HG02763 (cell line): ENCODE results near the gene DIO3.

ENCODE experiments used
- ATAC-seq: cut with Tn5 transposase; IDR thresholded peaks from one replicate; pipeline ENCODE4 v1.9.1; 2021; ENCODE audit warnings: mild to moderate bottlenecking, moderate library complexity; ENCODE audit not compliant: unreplicated experiment

Gene DIO3

GRCh38 chr14:101579372-101580080 is 18.2 kb downstream of the DIO3 start:
- ATAC-seq, result no peak

GRCh38 chr14:101581806-101582205 is 20.5 kb downstream of the DIO3 start:
- ATAC-seq, result no peak

- no peak for ATAC-seq
Measured at GRCh38 chr14:101582294-101582693, 21.0 kb downstream of the DIO3 start.

- no peak for ATAC-seq
Measured at GRCh38 chr14:101583006-101583714, 21.9 kb downstream of the DIO3 start.

GRCh38 chr14:101583715-101584054 is 22.4 kb downstream of the DIO3 start:
- ATAC-seq, result no peak

- no peak for ATAC-seq
Measured at GRCh38 chr14:101584055-101584859, 23.0 kb downstream of the DIO3 start.

- no peak for ATAC-seq
Measured at GRCh38 chr14:101585211-101585610, 23.9 kb downstream of the DIO3 start.

GRCh38 chr14:101586531-101587430 is 25.5 kb downstream of the DIO3 start:
- no peak for ATAC-seq

GRCh38 chr14:101587441-101587911 is 26.2 kb downstream of the DIO3 start:
- no peak for ATAC-seq

GRCh38 chr14:101588286-101588975 is 27.1 kb downstream of the DIO3 start:
- no peak for ATAC-seq

GRCh38 chr14:101588990-101589389 is 27.7 kb downstream of the DIO3 start:
- ATAC-seq, result no peak

- no peak for ATAC-seq
Measured at GRCh38 chr14:101589486-101590015, 28.3 kb downstream of the DIO3 start.

- ATAC-seq, result no peak
Measured at GRCh38 chr14:101590062-101590461, 28.8 kb downstream of the DIO3 start.

GRCh38 chr14:101590616-101591015 is 29.3 kb downstream of the DIO3 start:
- ATAC-seq, result no peak

- no peak for ATAC-seq
Measured at GRCh38 chr14:101591121-101591520, 29.8 kb downstream of the DIO3 start.

GRCh38 chr14:101591582-101591981 is 30.3 kb downstream of the DIO3 start:
- ATAC-seq, result no peak

- ATAC-seq, result no peak
Measured at GRCh38 chr14:101593411-101594238, 32.3 kb downstream of the DIO3 start.

GRCh38 chr14:101594511-101595148 is 33.3 kb downstream of the DIO3 start:
- ATAC-seq, result no peak
